CD14-positive monocyte (primary cell): ENCODE data around the gene NCOA7. TPM values are rescaled to one million over a fixed set of nuclear protein-coding genes. Genes with fewer than 3 reads are reported as not detected.

ENCODE experiments used
- DNase-seq, 3 donors: peaks; one replicate each; pipeline ENCODE4 v3.0.0-alpha.2; 2011 to 2022
- H2AFZ ChIP-seq: 2 replicates; pipeline ENCODE4 v1.6.0; 2012; ENCODE audit warnings: mild to moderate bottlenecking, low read depth, low read length, inconsistent platforms; ENCODE audit not compliant: insufficient read depth, poor library complexity, severe bottlenecking
- H3K27ac ChIP-seq, 2 donors: 1 replicate in 1 of 2; 2 replicates in 1 of 2; pipeline ENCODE4 v1.5.1; 2012 to 2013; ENCODE audit warnings: low read length in 2 of 2, control low read depth in 1 of 2, inconsistent platforms in 1 of 2, low read depth in 1 of 2, mild to moderate bottlenecking in 1 of 2
- H3K27me3 ChIP-seq, 2 donors: one replicate each; pipeline versions ENCODE4 v1.6.0 to v1.6.1; 2011 to 2013; ENCODE audit warnings: low read length in 2 of 2; ENCODE audit not compliant: control insufficient read depth in 2 of 2, insufficient read depth in 2 of 2
- H3K36me3 ChIP-seq, 2 donors: replicated peaks in 1 of 2; 1 replicate in 1 of 2; 2 replicates in 1 of 2; pipeline versions ENCODE4 v1.5.1 to v1.6.1; 2012 to 2013; ENCODE audit warnings: low read length in 2 of 2, control low read depth in 1 of 2, inconsistent platforms in 1 of 2, mild to moderate bottlenecking in 1 of 2; ENCODE audit not compliant: insufficient read depth in 2 of 2, control insufficient read depth in 1 of 2
- H3K4me1 ChIP-seq, 2 donors: 1 replicate in 1 of 2; 2 replicates in 1 of 2; pipeline versions ENCODE4 v1.5.1 to v1.6.1; 2012 to 2013; ENCODE audit warnings: low read length in 2 of 2, control low read depth in 1 of 2, inconsistent platforms in 1 of 2, mild to moderate bottlenecking in 1 of 2, moderate library complexity in 1 of 2; ENCODE audit not compliant: insufficient read depth in 2 of 2, control insufficient read depth in 1 of 2
- H3K4me2 ChIP-seq: replicated peaks from 2 replicates; pipeline ENCODE3; 2012; ENCODE audit warnings: low read length, moderate library complexity, mild to moderate bottlenecking; ENCODE audit not compliant: poor library complexity, severe bottlenecking; ENCODE audit errors: extremely low read depth
- H3K4me3 ChIP-seq, 3 experiments: fragments of 200-600 bp in 1 of 3; sonication (generic) in 1 of 3; replicated peaks in 1 of 3; 1 replicate in 2 of 3; 2 replicates in 1 of 3; pipeline ENCODE4 v1.5.1; 2011 to 2013; ENCODE audit warnings: low read length in 3 of 3, mild to moderate bottlenecking in 3 of 3, control low read depth in 2 of 3, low read depth in 2 of 3, inconsistent platforms in 1 of 3, moderate library complexity in 1 of 3
- H3K79me2 ChIP-seq: 2 replicates; pipeline ENCODE4 v1.6.0; 2012; ENCODE audit warnings: mild to moderate bottlenecking, control low read depth, inconsistent platforms, low read length, moderate library complexity; ENCODE audit not compliant: insufficient read depth
- H3K9ac ChIP-seq: 2 replicates; pipeline ENCODE4 v1.6.0; 2017; ENCODE audit warnings: low read length, mild to moderate bottlenecking; ENCODE audit not compliant: insufficient read depth, poor library complexity, severe bottlenecking
- H3K9me3 ChIP-seq, 2 donors: replicated peaks in 1 of 2; 1 replicate in 1 of 2; 2 replicates in 1 of 2; pipeline versions ENCODE4 v1.5.1 to v1.6.1; 2012 to 2013; ENCODE audit warnings: low read length in 2 of 2, control low read depth in 1 of 2; ENCODE audit not compliant: control insufficient read depth in 1 of 2, insufficient read depth in 1 of 2
- H4K20me1 ChIP-seq: 2 replicates; pipeline ENCODE4 v1.6.0; 2012; ENCODE audit warnings: mild to moderate bottlenecking, low read length, control low read depth, moderate library complexity; ENCODE audit not compliant: insufficient read depth
- H3K27ac Mint-ChIP-seq, 7 donors: one replicate each; pipeline ENCODE4 v1.8.0; 2020; ENCODE audit warnings: mild to moderate bottlenecking in 7 of 7, mixed read lengths in 7 of 7, moderate library complexity in 6 of 7, inconsistent platforms in 2 of 7
- H3K27me3 Mint-ChIP-seq, 3 donors: one replicate each; pipeline ENCODE4 v1.8.0; 2021 to 2022; ENCODE audit warnings: low read depth in 3 of 3, mild to moderate bottlenecking in 3 of 3, mixed read lengths in 3 of 3, moderate library complexity in 3 of 3, inconsistent platforms in 1 of 3
- H3K36me3 Mint-ChIP-seq, 2 donors: one replicate each; pipeline ENCODE4 v1.8.0; 2020; ENCODE audit warnings: mixed read lengths in 2 of 2, inconsistent platforms in 1 of 2, mild to moderate bottlenecking in 1 of 2
- H3K4me1 Mint-ChIP-seq: one replicate; pipeline ENCODE4 v1.8.0; 2020; ENCODE audit warnings: mild to moderate bottlenecking, mixed read lengths
- H3K4me3 Mint-ChIP-seq, 2 donors: one replicate each; pipeline ENCODE4 v1.8.0; 2020; ENCODE audit warnings: mild to moderate bottlenecking in 2 of 2, mixed read lengths in 2 of 2, moderate library complexity in 1 of 2
- H3K9me3 Mint-ChIP-seq, 7 donors: one replicate each; pipeline ENCODE4 v1.8.0; 2020 to 2022; ENCODE audit warnings: mixed read lengths in 7 of 7, mild to moderate bottlenecking in 6 of 7, moderate library complexity in 6 of 7, inconsistent platforms in 2 of 7
- WGBS: methylation state at CpG from one replicate; pipeline ENCODE4 v1.1.5; 2013; ENCODE audit warnings: missing lambda C conversion rate; ENCODE audit not compliant: insufficient coverage; 5-methylcytosine and 5-hydroxymethylcytosine counted together
- intact Hi-C, 2 donors: fragments of 100-400 bp; cut with micrococcal nuclease; formaldehyde crosslinking; loops; one replicate each; pipeline versions ENCODE4 v1.15.0 to v1.15.1; 2023
- polyA plus RNA-seq, 3 donors: library from polyadenylated mRNA; depleted of rRNA in 1 of 3; unstranded in 2 of 3; stranded (reverse) in 1 of 3; fragments of 300-500 nt in 2 of 3; fragments of >200 nt in 1 of 3; fragmentation: Illumina TruSeq in 2 of 3; gene quantifications; 1 replicate in 2 of 3; 2 replicates in 1 of 3; pipeline ENCODE4 v1.2.3, GENCODE V29; 2012 to 2021
- TF ChIP-seq, protein P1 (sequence below): fragments of 200-600 bp; IDR thresholded peaks from one replicate; pipeline ENCODE4 v1.8.0; 2022; ENCODE audit warnings: antibody characterized with exemption, mild to moderate bottlenecking

The NCOA7 gene
- polyA plus RNA-seq, 3 donors: 8.3 to 21.9 (median 11.2) TPM

DNA sequence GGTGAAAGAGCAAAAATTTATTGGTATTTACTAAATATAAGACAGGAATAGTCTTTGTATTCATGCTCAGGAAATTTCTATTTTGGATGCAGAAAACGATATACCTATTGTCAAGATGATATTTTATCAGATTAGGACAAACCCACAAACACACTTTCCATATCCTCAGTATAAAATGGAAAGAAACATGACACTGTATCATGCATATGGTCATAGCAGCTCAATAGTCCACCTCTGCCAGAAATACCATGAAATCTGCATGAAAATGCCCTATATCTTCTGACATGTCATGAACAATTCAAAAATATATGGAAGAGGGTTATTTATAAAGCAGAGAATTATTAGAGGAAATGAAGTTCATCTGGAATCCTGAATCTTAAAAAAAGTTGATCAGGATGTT, 154.1 kb downstream of the NCOA7 start:
- Histone ChIP-seq H3K79me2 (no peaks in the 10 kb centered on the region), H3K36me3 (no peaks in the 10 kb centered on the region), H3K9ac (no peak overlapping the region), H3K4me1 (peaks cover 8 to 21% of the 10 kb centered on the region in 2 donors), H2AFZ (peak overlapping the region; percentile 68), H3K4me2 (peak overlapping the region; percentile 57), H3K27me3 (no peaks in the 10 kb centered on the region), H3K4me3 (peak overlapping the region in 1 of 3 experiments; percentile 46), H3K9me3 (no peaks in the 10 kb centered on the region), H4K20me1 (no peaks in the 10 kb centered on the region), H3K27ac (peak overlapping the region in 1 of 2 donors; percentile 71)
- H3K27ac Mint-ChIP-seq: peak overlapping the region in 1 of 7 donors; percentile 30
- no peaks in the 10 kb centered on the region for H3K9me3 Mint-ChIP-seq
- TF ChIP-seq, protein P1, sequence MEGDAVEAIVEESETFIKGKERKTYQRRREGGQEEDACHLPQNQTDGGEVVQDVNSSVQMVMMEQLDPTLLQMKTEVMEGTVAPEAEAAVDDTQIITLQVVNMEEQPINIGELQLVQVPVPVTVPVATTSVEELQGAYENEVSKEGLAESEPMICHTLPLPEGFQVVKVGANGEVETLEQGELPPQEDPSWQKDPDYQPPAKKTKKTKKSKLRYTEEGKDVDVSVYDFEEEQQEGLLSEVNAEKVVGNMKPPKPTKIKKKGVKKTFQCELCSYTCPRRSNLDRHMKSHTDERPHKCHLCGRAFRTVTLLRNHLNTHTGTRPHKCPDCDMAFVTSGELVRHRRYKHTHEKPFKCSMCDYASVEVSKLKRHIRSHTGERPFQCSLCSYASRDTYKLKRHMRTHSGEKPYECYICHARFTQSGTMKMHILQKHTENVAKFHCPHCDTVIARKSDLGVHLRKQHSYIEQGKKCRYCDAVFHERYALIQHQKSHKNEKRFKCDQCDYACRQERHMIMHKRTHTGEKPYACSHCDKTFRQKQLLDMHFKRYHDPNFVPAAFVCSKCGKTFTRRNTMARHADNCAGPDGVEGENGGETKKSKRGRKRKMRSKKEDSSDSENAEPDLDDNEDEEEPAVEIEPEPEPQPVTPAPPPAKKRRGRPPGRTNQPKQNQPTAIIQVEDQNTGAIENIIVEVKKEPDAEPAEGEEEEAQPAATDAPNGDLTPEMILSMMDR: no peak
- H3K36me3 Mint-ChIP-seq: no peaks in the 10 kb centered on the region
- H3K4me3 Mint-ChIP-seq: no peak overlapping the region
- intact Hi-C loops: no loop called here
- no CpG with 5 or more reads among the region's 1 CpG for WGBS
- DNase-seq: no peak
- no peaks in the 10 kb centered on the region for H3K27me3 Mint-ChIP-seq
- H3K4me1 Mint-ChIP-seq: peaks cover 34% of the 10 kb centered on the region

GRCh38 chr6:125945378-125946141, 154.8 kb downstream of the NCOA7 start:
- peaks cover 8 to 21% of the 10 kb centered on the region in 2 donors for H3K4me1 ChIP-seq
- H3K9ac ChIP-seq: no peak overlapping the region
- no peak for DNase-seq
- peaks cover 34% of the 10 kb centered on the region for H3K4me1 Mint-ChIP-seq
- intact Hi-C loops: no loop called here
- H3K9me3 Mint-ChIP-seq: no peaks in the 10 kb centered on the region
- no peak overlapping the region for H3K4me3 Mint-ChIP-seq
- H4K20me1 ChIP-seq: no peaks in the 10 kb centered on the region
- TF ChIP-seq, protein P1: no peak
- no peaks in the 10 kb centered on the region for H3K9me3 ChIP-seq
- H3K79me2 ChIP-seq: no peaks in the 10 kb centered on the region
- H3K27me3 ChIP-seq: no peaks in the 10 kb centered on the region
- no peaks in the 10 kb centered on the region for H3K36me3 Mint-ChIP-seq
- no peak overlapping the region for H3K27ac Mint-ChIP-seq
- H3K4me2 ChIP-seq: no peak overlapping the region
- 100% methylated on average over 1 of the region's 1 CpG for WGBS
- H3K36me3 ChIP-seq: no peaks in the 10 kb centered on the region
- H3K27ac ChIP-seq: no peak overlapping the region
- H2AFZ ChIP-seq: peak overlapping the region; percentile 11
- no peaks in the 10 kb centered on the region for H3K27me3 Mint-ChIP-seq
- H3K4me3 ChIP-seq: no peak overlapping the region
